ENCODE data around the gene NUDCD2.
"Not testable (repeated sequence)": the region's sequence is repeated elsewhere in the genome, so short reads cannot be mapped to it uniquely, and the experiment has no call there.

The NUDCD2 gene

GRCh38 chr5:163456840-163457239 lies 3.1 kb downstream of the NUDCD2 start:
- in situ Hi-C loops (cut with MboI; ENCODE audit: low pct_unique_long_range_greater_than_20kb, low sequenced_read_pairs, unreplicated experiment), result no loop called here
- no peak for DNase-seq (ENCODE audit: low spot score)
- no peak for TF ChIP-seq CTCF (IDR thresholded peaks at IDR 0.05; ENCODE audit: extremely low read depth, insufficient read depth, missing control alignments)

- DNase-seq (ENCODE audit: low spot score), result no peak
- in situ Hi-C loops (cut with MboI; ENCODE audit: low pct_unique_long_range_greater_than_20kb, low sequenced_read_pairs, unreplicated experiment), result no loop called here
- no peak for TF ChIP-seq CTCF (IDR thresholded peaks at IDR 0.05; ENCODE audit: extremely low read depth, insufficient read depth, missing control alignments)
These were observed 3.8 kb downstream of the NUDCD2 start for GRCh38 chr5:163456029-163456589.

GRCh38 chr5:163455406-163455805 lies 4.5 kb downstream of the NUDCD2 start:
- in situ Hi-C loops (cut with MboI; ENCODE audit: low pct_unique_long_range_greater_than_20kb, low sequenced_read_pairs, unreplicated experiment), result not testable (repeated sequence)

GRCh38 chr5:163453705-163454104 lies 6.2 kb downstream of the NUDCD2 start:
- in situ Hi-C loops (cut with MboI; ENCODE audit: low pct_unique_long_range_greater_than_20kb, low sequenced_read_pairs, unreplicated experiment), result no loop called here
- TF ChIP-seq CTCF (IDR thresholded peaks at IDR 0.05; ENCODE audit: extremely low read depth, insufficient read depth, missing control alignments), result no peak
- no peak for DNase-seq (ENCODE audit: low spot score)

More at GRCh38 chr5:163455406-163455805, 4.5 kb downstream of the NUDCD2 start:
- DNase-seq (ENCODE audit: low spot score), result not testable (repeated sequence)

GRCh38 chr5:163451489-163451888 lies 8.4 kb downstream of the NUDCD2 start:
- TF ChIP-seq CTCF (IDR thresholded peaks at IDR 0.05; ENCODE audit: extremely low read depth, insufficient read depth, missing control alignments), result no peak
- no peak for DNase-seq (ENCODE audit: low spot score)
- in situ Hi-C loops (cut with MboI; ENCODE audit: low pct_unique_long_range_greater_than_20kb, low sequenced_read_pairs, unreplicated experiment), result no loop called here

- in situ Hi-C loops (cut with MboI; ENCODE audit: low pct_unique_long_range_greater_than_20kb, low sequenced_read_pairs, unreplicated experiment), result no loop called here
- no peak for TF ChIP-seq CTCF (IDR thresholded peaks at IDR 0.05; ENCODE audit: extremely low read depth, insufficient read depth, missing control alignments)
These were observed 11.4 kb downstream of the NUDCD2 start for GRCh38 chr5:163448491-163448890.

GRCh38 chr5:163447875-163448274 lies 12.0 kb downstream of the NUDCD2 start:
- DNase-seq (ENCODE audit: low spot score), result no peak
- TF ChIP-seq CTCF (IDR thresholded peaks at IDR 0.05; ENCODE audit: extremely low read depth, insufficient read depth, missing control alignments), result no peak
- in situ Hi-C loops (cut with MboI; ENCODE audit: low pct_unique_long_range_greater_than_20kb, low sequenced_read_pairs, unreplicated experiment), result no loop called here

More at GRCh38 chr5:163448491-163448890, 11.4 kb downstream of the NUDCD2 start:
- DNase-seq (ENCODE audit: low spot score), result no peak

Measured in GM13977 (cell line).